Left ventricle myocardium inferior (tissue), 1 donor: ENCODE results near the gene KCNA4. TPM values are rescaled to one million over a fixed set of nuclear protein-coding genes. Genes with fewer than 3 reads are reported as not detected.

Experiments
- DNase-seq: peaks from one replicate; pipeline ENCODE4 v3.0.0-alpha.2; 2020
- H3K27ac ChIP-seq: fragments of 200-600 bp; replicated peaks from 2 replicates; pipeline ENCODE4 v1.8.0; 2021
- H3K27me3 ChIP-seq: fragments of 200-600 bp; 2 replicates; pipeline ENCODE4 v1.8.0; 2021; ENCODE audit warnings: low read depth
- H3K36me3 ChIP-seq: fragments of 200-600 bp; 2 replicates; pipeline ENCODE4 v1.8.0; 2021
- H3K4me1 ChIP-seq: fragments of 200-600 bp; 2 replicates; pipeline ENCODE4 v1.8.0; 2021
- H3K4me3 ChIP-seq: fragments of 200-600 bp; 2 replicates; pipeline ENCODE4 v1.8.0; 2021; ENCODE audit warnings: mild to moderate bottlenecking, moderate library complexity
- H3K9me3 ChIP-seq: fragments of 200-600 bp; replicated peaks from 2 replicates; pipeline ENCODE4 v1.8.0; 2021
- CTCF ChIP-seq: fragments of 200-600 bp; IDR thresholded peaks from 2 replicates; pipeline ENCODE4 v1.8.0; 2021; ENCODE audit warnings: antibody characterized with exemption, mild to moderate bottlenecking, borderline replicate concordance
- intact Hi-C: fragments of 100-400 bp; cut with micrococcal nuclease; formaldehyde crosslinking; loops from one replicate; pipeline ENCODE4 v1.11.0; 2022
- long read RNA-seq: library from polyadenylated mRNA; unstranded; transcript quantifications from one replicate; pipeline ENCODE4 v2.0.0, GENCODE V29; 2021
- total RNA-seq: library from RNA; stranded (reverse); fragmentation: NEBNext Ultra II Directional; extraction: Animal tissue kit (Norgen Biotek cat#: 25700); gene quantifications from one replicate; pipeline ENCODE4 v1.2.1, GENCODE V29; 2021
- donor health status: DM: no; HTN: yes; CAD: no; lungs with severe emphysema.

Gene KCNA4
- total RNA-seq: 5.3 TPM
- long read RNA-seq, full-length matches to known transcripts: 3 of 4 reads
- long read RNA-seq, partial matches to known transcripts: 0 of 4 reads
- long read RNA-seq, other reads (novel, unspliced or antisense): 1 of 4 reads

- peaks cover 5% of the 10 kb centered on the region for H3K9me3 ChIP-seq
- DNase-seq: peak; percentile 34
- H3K27me3 ChIP-seq: peaks cover 54% of the 10 kb centered on the region
- peaks cover 9% of the 10 kb centered on the region for H3K4me1 ChIP-seq
- intact Hi-C loops: no loop called here
- peak within 1 kb of the TSS; percentile 70 for H3K4me3 ChIP-seq
- no peaks in the 10 kb centered on the region for H3K36me3 ChIP-seq
- H3K27ac ChIP-seq: peak within 1 kb of the TSS; percentile 44
- peak; percentile 64 for TF ChIP-seq CTCF
These were observed at the start of gene KCNA4 for GRCh38 chr11:30016588-30017363. Gene KCNA4 (minus strand): TSS chr11:30017030. CDS start chr11:30012678, 4,352 bp downstream.

GRCh38 chr11:30062103-30062502 is 45.3 kb upstream of the KCNA4 start:
- Histone ChIP-seq H3K27ac (no peak overlapping the region), H3K4me1 (no peaks in the 10 kb centered on the region), H3K36me3 (no peaks in the 10 kb centered on the region), H3K9me3 (peaks cover 45% of the 10 kb centered on the region), H3K4me3 (no peak overlapping the region), H3K27me3 (no peaks in the 10 kb centered on the region)
- DNase-seq: no peak
- intact Hi-C loops: no loop called here
- no peak for TF ChIP-seq CTCF

GRCh38 chr11:30059172-30059815 is 42.5 kb upstream of the KCNA4 start:
- Histone ChIP-seq H3K4me3 (no peak overlapping the region), H3K27ac (no peak overlapping the region), H3K9me3 (peaks cover 30% of the 10 kb centered on the region), H3K27me3 (no peaks in the 10 kb centered on the region), H3K4me1 (no peaks in the 10 kb centered on the region), H3K36me3 (no peaks in the 10 kb centered on the region)
- DNase-seq: no peak
- TF ChIP-seq CTCF: no peak
- intact Hi-C loops: no loop called here

- Histone ChIP-seq H3K4me3 (no peak overlapping the region), H3K27me3 (no peaks in the 10 kb centered on the region), H3K36me3 (no peaks in the 10 kb centered on the region), H3K9me3 (no peaks in the 10 kb centered on the region), H3K27ac (no peak overlapping the region), H3K4me1 (no peaks in the 10 kb centered on the region)
- no peak for DNase-seq
- intact Hi-C loops: no loop called here
- TF ChIP-seq CTCF: peak; percentile 48
These were observed 32.4 kb upstream of the KCNA4 start for GRCh38 chr11:30049214-30049613.

GRCh38 chr11:30046578-30046945 is 29.7 kb upstream of the KCNA4 start:
- Histone ChIP-seq H3K36me3 (no peaks in the 10 kb centered on the region), H3K4me3 (no peak overlapping the region), H3K4me1 (no peaks in the 10 kb centered on the region), H3K9me3 (no peaks in the 10 kb centered on the region), H3K27me3 (no peaks in the 10 kb centered on the region), H3K27ac (no peak overlapping the region)
- DNase-seq: no peak
- intact Hi-C loops: no loop called here
- no peak for TF ChIP-seq CTCF
